Panc1 (cell line): ENCODE results near the gene CUL4A. TPM values are rescaled to one million over a fixed set of nuclear protein-coding genes. Genes with fewer than 3 reads are reported as not detected.

Experiments used
- ATAC-seq: fragments of 200-7000 bp; cut with Tn5 transposase; 2 replicates; pipeline ENCODE4 v1.9.1; 2020; ENCODE audit warnings: mild to moderate bottlenecking, moderate library complexity
- BruUV-seq: library from RNA; stranded (reverse); fragments of 400-500 nt; replicated peaks from 2 replicates; lab custom pipeline; 2021; lab: Mats Ljungman, UMichigan
- CTCF ChIA-PET: fragments of 300-600 bp; sonication (Branson Sonifier 250); formaldehyde crosslinking; loops from one replicate; lab custom pipeline; 2022; ENCODE audit warnings: antibody characterized with exemption; lab: Charles Lee
- POLR2A ChIA-PET: fragments of 300-600 bp; sonication (Branson Sonifier 250); formaldehyde crosslinking; loops from one replicate; lab custom pipeline; 2022; ENCODE audit warnings: antibody characterized with exemption; lab: Charles Lee
- DNase-seq: peaks from one replicate; pipeline ENCODE4 v3.0.0-alpha.2; 2010; ENCODE audit warnings: low read depth, low spot score
- H3K27ac ChIP-seq: 2 replicates; pipeline ENCODE4 v1.5.1; 2011; ENCODE audit warnings: mild to moderate bottlenecking, low read length, inconsistent platforms
- H3K27me3 ChIP-seq: fragments of 200-500 bp; sonication (Bioruptor generic); 2 replicates; pipeline ENCODE4 v1.6.0; 2014; ENCODE audit warnings: low read length, inconsistent platforms; ENCODE audit not compliant: control insufficient read depth, insufficient read depth
- H3K36me3 ChIP-seq: fragments of 200-500 bp; sonication (Bioruptor generic); 2 replicates; pipeline ENCODE4 v1.5.1; 2014; ENCODE audit warnings: inconsistent platforms, mild to moderate bottlenecking, low read length, moderate library complexity; ENCODE audit not compliant: control insufficient read depth, insufficient read depth
- H3K4me1 ChIP-seq: 2 replicates; pipeline ENCODE4 v1.5.1; 2011; ENCODE audit warnings: inconsistent platforms, mild to moderate bottlenecking, low read length, moderate library complexity; ENCODE audit not compliant: control insufficient read depth, insufficient read depth
- H3K4me3 ChIP-seq, 2 experiments: 2 replicates each; pipeline ENCODE4 v1.5.1; 2011 to 2012; ENCODE audit warnings: low read depth in 2 of 2, low read length in 2 of 2, mild to moderate bottlenecking in 2 of 2, inconsistent platforms in 1 of 2, moderate library complexity in 1 of 2
- H3K9me3 ChIP-seq: fragments of 200-500 bp; sonication (Bioruptor generic); 2 replicates; pipeline ENCODE4 v1.5.1; 2014; ENCODE audit warnings: low read depth, mild to moderate bottlenecking, inconsistent platforms, low read length, moderate library complexity; ENCODE audit not compliant: control insufficient read depth, insufficient read depth
- POLR2AphosphoS5 ChIP-seq: IDR thresholded peaks from 2 replicates; pipeline ENCODE4 v1.6.1; 2012; ENCODE audit warnings: mild to moderate bottlenecking, low read depth, low read length, moderate library complexity
- SIN3A ChIP-seq: IDR thresholded peaks from 2 replicates; pipeline ENCODE4 v1.6.1; 2012; ENCODE audit warnings: low read depth, mild to moderate bottlenecking, low read length, moderate library complexity, borderline replicate concordance; ENCODE audit not compliant: insufficient read depth
- TCF7L2 ChIP-seq: IDR thresholded peaks from 2 replicates; pipeline ENCODE4 v1.6.1; 2011; ENCODE audit warnings: mild to moderate bottlenecking, low read depth, low read length, inconsistent platforms
- in situ Hi-C: cut with HindIII; loops from 2 replicates; pipeline ENCODE4 v1.10.0; 2016; ENCODE audit warnings: low sequenced_read_pairs, low pct_unique_long_range_greater_than_20kb
- intact Hi-C: fragments of 100-400 bp; cut with micrococcal nuclease; formaldehyde crosslinking; loops from one replicate; pipeline ENCODE4 v1.10.0; 2022; ENCODE audit not compliant: unreplicated experiment
- total RNA-seq: library from RNA; stranded (reverse); gene quantifications from one replicate; pipeline ENCODE4 v1.2.1, GENCODE V29; 2021; ENCODE audit not compliant: unreplicated experiment
- TF ChIP-seq, protein P1 (sequence below), 2 experiments: IDR thresholded peaks; 2 replicates each; pipeline ENCODE4 v1.6.1; 2011 to 2012; ENCODE audit warnings: low read depth in 2 of 2, control low read depth in 1 of 2, low read length in 1 of 2, mild to moderate bottlenecking in 1 of 2, moderate library complexity in 1 of 2; ENCODE audit not compliant: insufficient read depth in 1 of 2
- TF ChIP-seq, protein P2 (sequence below): fragments of 450-650 bp; IDR thresholded peaks from 2 replicates; pipeline ENCODE4 v1.5.1; 2017; ENCODE audit warnings: mild to moderate bottlenecking

CUL4A gene
- total RNA-seq, 1 experiment from 2014 or later: 80.8 TPM

DNA sequence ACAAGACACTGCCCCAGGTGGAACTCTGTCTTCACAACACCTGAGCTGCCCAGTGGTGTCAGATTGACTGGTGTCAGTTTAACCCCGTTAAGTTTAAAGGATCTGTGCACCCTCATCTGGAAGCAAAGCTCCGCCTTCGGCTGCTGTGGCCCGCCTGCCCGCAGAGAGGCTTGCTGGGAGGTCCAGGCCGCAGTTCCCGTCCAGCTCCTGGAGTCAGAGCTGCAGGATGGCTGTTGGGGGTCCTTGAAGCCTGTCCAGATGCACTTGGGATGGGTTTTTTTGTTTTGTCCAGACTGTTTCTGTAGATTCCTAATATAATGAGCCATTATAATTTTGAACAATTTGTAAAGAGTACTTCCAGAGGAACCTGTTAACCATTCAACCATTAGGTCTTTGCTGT, 16.1 kb downstream of the CUL4A start:
- Histone ChIP-seq H3K9me3 (no peaks in the 10 kb centered on the region), H3K27me3 (no peaks in the 10 kb centered on the region), H3K27ac (no peak overlapping the region), H3K36me3 (peaks cover 2% of the 10 kb centered on the region), H3K4me1 (no peaks in the 10 kb centered on the region), H3K4me3 (no peak overlapping the region)
- ChIA-PET CTCF (interaction anchor here (0.6 kb wide), 1 partner anchor 19 kb away, joined by 5 read pairs; no protein-coding TSS in a partner anchor), POLR2A (no interaction called here)
- BruUV-seq: no TSS peak
- intact Hi-C loops: no loop called here
- TF ChIP-seq, protein P1, sequence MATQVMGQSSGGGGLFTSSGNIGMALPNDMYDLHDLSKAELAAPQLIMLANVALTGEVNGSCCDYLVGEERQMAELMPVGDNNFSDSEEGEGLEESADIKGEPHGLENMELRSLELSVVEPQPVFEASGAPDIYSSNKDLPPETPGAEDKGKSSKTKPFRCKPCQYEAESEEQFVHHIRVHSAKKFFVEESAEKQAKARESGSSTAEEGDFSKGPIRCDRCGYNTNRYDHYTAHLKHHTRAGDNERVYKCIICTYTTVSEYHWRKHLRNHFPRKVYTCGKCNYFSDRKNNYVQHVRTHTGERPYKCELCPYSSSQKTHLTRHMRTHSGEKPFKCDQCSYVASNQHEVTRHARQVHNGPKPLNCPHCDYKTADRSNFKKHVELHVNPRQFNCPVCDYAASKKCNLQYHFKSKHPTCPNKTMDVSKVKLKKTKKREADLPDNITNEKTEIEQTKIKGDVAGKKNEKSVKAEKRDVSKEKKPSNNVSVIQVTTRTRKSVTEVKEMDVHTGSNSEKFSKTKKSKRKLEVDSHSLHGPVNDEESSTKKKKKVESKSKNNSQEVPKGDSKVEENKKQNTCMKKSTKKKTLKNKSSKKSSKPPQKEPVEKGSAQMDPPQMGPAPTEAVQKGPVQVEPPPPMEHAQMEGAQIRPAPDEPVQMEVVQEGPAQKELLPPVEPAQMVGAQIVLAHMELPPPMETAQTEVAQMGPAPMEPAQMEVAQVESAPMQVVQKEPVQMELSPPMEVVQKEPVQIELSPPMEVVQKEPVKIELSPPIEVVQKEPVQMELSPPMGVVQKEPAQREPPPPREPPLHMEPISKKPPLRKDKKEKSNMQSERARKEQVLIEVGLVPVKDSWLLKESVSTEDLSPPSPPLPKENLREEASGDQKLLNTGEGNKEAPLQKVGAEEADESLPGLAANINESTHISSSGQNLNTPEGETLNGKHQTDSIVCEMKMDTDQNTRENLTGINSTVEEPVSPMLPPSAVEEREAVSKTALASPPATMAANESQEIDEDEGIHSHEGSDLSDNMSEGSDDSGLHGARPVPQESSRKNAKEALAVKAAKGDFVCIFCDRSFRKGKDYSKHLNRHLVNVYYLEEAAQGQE (IDR thresholded peaks at IDR 0.05; ENCODE audit: insufficient read depth in 1 of 2, low read depth in 2 of 2, low read length in 1 of 2): no peak
- TF ChIP-seq POLR2AphosphoS5 (no peak), TCF7L2 (no peak), SIN3A (no peak)
- TF ChIP-seq, protein P2, sequence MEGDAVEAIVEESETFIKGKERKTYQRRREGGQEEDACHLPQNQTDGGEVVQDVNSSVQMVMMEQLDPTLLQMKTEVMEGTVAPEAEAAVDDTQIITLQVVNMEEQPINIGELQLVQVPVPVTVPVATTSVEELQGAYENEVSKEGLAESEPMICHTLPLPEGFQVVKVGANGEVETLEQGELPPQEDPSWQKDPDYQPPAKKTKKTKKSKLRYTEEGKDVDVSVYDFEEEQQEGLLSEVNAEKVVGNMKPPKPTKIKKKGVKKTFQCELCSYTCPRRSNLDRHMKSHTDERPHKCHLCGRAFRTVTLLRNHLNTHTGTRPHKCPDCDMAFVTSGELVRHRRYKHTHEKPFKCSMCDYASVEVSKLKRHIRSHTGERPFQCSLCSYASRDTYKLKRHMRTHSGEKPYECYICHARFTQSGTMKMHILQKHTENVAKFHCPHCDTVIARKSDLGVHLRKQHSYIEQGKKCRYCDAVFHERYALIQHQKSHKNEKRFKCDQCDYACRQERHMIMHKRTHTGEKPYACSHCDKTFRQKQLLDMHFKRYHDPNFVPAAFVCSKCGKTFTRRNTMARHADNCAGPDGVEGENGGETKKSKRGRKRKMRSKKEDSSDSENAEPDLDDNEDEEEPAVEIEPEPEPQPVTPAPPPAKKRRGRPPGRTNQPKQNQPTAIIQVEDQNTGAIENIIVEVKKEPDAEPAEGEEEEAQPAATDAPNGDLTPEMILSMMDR: no peak
- no peak for ATAC-seq
- DNase-seq: no peak
- in situ Hi-C loops: no loop called here

DNA sequence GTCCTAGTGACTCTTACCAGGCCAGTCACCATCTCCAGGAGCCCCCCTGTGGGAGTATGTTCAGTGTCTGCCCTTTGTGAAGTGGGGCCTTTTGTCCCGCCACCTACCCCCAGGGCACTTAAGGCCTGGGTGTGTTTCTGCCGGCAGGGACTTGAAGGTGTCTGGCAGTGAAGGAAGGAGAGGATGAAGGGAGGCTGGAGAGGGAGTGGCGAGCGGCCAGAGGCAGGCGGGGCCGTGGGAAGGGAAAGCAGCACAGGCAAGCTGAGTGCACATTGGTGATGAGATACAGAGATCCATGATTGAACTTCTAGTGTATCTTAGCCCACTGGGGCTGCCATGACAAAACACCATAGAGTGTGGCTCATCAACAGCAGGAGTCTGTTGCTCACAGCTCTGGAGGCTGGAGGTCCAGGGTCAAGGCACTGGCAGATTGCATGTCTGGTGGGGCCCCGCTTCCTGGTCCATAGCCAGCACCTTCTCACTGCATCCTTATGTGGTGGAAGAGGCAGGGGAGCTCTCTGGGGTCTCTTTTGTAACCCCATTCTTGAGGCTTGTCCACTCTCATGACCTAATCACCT, 17.5 kb downstream of the CUL4A start:
- H3K27ac ChIP-seq: no peak overlapping the region
- H3K4me1 ChIP-seq: no peaks in the 10 kb centered on the region
- BruUV-seq: no TSS peak
- H3K36me3 ChIP-seq: peaks cover 2% of the 10 kb centered on the region
- in situ Hi-C loops: no loop called here
- no peaks in the 10 kb centered on the region for H3K9me3 ChIP-seq
- TF ChIP-seq POLR2AphosphoS5 (no peak), SIN3A (no peak), TCF7L2 (no peak)
- TF ChIP-seq, protein P2: no peak
- intact Hi-C loops: no loop called here
- ChIA-PET POLR2A (no interaction called here), CTCF (no interaction called here)
- DNase-seq: no peak
- H3K27me3 ChIP-seq: no peaks in the 10 kb centered on the region
- no peak for ATAC-seq
- H3K4me3 ChIP-seq: no peak overlapping the region
